Activated CD4-positive, alpha-beta T cell treated with anti-CD3 and anti-CD28 coated beads, Interleukin-2, amount 10 ng/mL, durations not matched to agents 24 days and 14 days (primary cell): ENCODE measurements around the gene CDKL5. TPM values are rescaled to one million over a fixed set of nuclear protein-coding genes. Genes with fewer than 3 reads are reported as not detected.
A peak's percentile ranks its signal among the peaks of the same experiment; 100 is the strongest.

Experiments used
- DNase-seq: peaks from one replicate; pipeline ENCODE4 v3.0.0; 2022
- H3K27ac Mint-ChIP-seq: one replicate; pipeline ENCODE4 v1.8.0; 2022; ENCODE audit warnings: mild to moderate bottlenecking, mixed read lengths
- H3K27me3 Mint-ChIP-seq: one replicate; pipeline ENCODE4 v1.8.0; 2022; ENCODE audit warnings: mixed read lengths
- H3K36me3 Mint-ChIP-seq: one replicate; pipeline ENCODE4 v1.8.0; 2022; ENCODE audit warnings: low read depth, mild to moderate bottlenecking, mixed read lengths
- H3K4me1 Mint-ChIP-seq: one replicate; pipeline ENCODE4 v1.8.0; 2021; ENCODE audit warnings: mixed read lengths
- H3K4me3 Mint-ChIP-seq: one replicate; pipeline ENCODE4 v1.8.0; 2022; ENCODE audit warnings: mild to moderate bottlenecking, moderate library complexity, mixed read lengths
- H3K9me3 Mint-ChIP-seq: one replicate; pipeline ENCODE4 v1.8.0; 2021; ENCODE audit warnings: mixed read lengths
- intact Hi-C: fragments of 100-400 bp; cut with micrococcal nuclease; formaldehyde crosslinking; loops from one replicate; pipeline ENCODE4 v1.15.1; 2023
- total RNA-seq: library from RNA; stranded (reverse); gene quantifications from 2 replicates; pipeline ENCODE4 v1.2.3, GENCODE V29; 2022

CDKL5 gene
- total RNA-seq = 0.23 and 0.43 TPM in 2 replicates

- H3K27me3 Mint-ChIP-seq = peaks cover 21% of the 10 kb centered on the region
- peak; percentile 98 for DNase-seq
- intact Hi-C loops = loop anchor here (1.0 to 2.0 kb wide), 2 partner anchors 249 to 559 kb away; partner anchors contain the start of gene PHKA2
- H3K9me3 Mint-ChIP-seq = no peaks in the 10 kb centered on the region
- H3K4me1 Mint-ChIP-seq = peaks cover 9% of the 10 kb centered on the region
- H3K27ac Mint-ChIP-seq = no peak within 1 kb of the TSS
- H3K4me3 Mint-ChIP-seq = peak within 1 kb of the TSS; percentile 89
- no peaks in the 10 kb centered on the region for H3K36me3 Mint-ChIP-seq
Measured at GRCh38 chrX:18425199-18426003, at the start of gene CDKL5. CDKL5 (plus strand) TSS chrX:18425608; CDS start chrX:18507097, 81,489 bp downstream.

- no peak overlapping the region for H3K27ac Mint-ChIP-seq
- no peaks in the 10 kb centered on the region for H3K4me1 Mint-ChIP-seq
- peaks cover 1% of the 10 kb centered on the region for H3K27me3 Mint-ChIP-seq
- no peaks in the 10 kb centered on the region for H3K9me3 Mint-ChIP-seq
- peak; percentile 70 for DNase-seq
- intact Hi-C loops = loop anchor here (5.0 kb wide), 2 partner anchors 590 to 630 kb away; no protein-coding TSS in a partner anchor
- no peak overlapping the region for H3K4me3 Mint-ChIP-seq
- no peaks in the 10 kb centered on the region for H3K36me3 Mint-ChIP-seq
Measured at GRCh38 chrX:18377796-18378195, 47.6 kb upstream of the CDKL5 start.

GRCh38 chrX:18389966-18390365 is 35.4 kb upstream of the CDKL5 start:
- no peak for DNase-seq
- intact Hi-C loops = loop anchor here (10.0 kb wide), 1 partner anchor 505 kb away; no protein-coding TSS in a partner anchor
- no peaks in the 10 kb centered on the region for H3K27me3 Mint-ChIP-seq
- H3K36me3 Mint-ChIP-seq = no peaks in the 10 kb centered on the region
- H3K4me3 Mint-ChIP-seq = no peak overlapping the region
- H3K27ac Mint-ChIP-seq = no peak overlapping the region
- H3K4me1 Mint-ChIP-seq = peaks cover 4% of the 10 kb centered on the region
- no peaks in the 10 kb centered on the region for H3K9me3 Mint-ChIP-seq

GRCh38 chrX:18390941-18391538 is 34.4 kb upstream of the CDKL5 start:
- H3K9me3 Mint-ChIP-seq = no peaks in the 10 kb centered on the region
- no peak overlapping the region for H3K4me3 Mint-ChIP-seq
- peaks cover 4% of the 10 kb centered on the region for H3K4me1 Mint-ChIP-seq
- intact Hi-C loops = loop anchor here (1.0 to 10.0 kb wide), 2 partner anchors 504 to 943 kb away; no protein-coding TSS in a partner anchor
- DNase-seq = peak; percentile 85
- H3K27ac Mint-ChIP-seq = no peak overlapping the region
- H3K36me3 Mint-ChIP-seq = no peaks in the 10 kb centered on the region
- H3K27me3 Mint-ChIP-seq = no peaks in the 10 kb centered on the region

GRCh38 chrX:18394477-18394876 is 30.9 kb upstream of the CDKL5 start:
- H3K9me3 Mint-ChIP-seq = no peaks in the 10 kb centered on the region
- intact Hi-C loops = loop anchor here (10.0 kb wide), 1 partner anchor 500 kb away; no protein-coding TSS in a partner anchor
- H3K36me3 Mint-ChIP-seq = no peaks in the 10 kb centered on the region
- no peak overlapping the region for H3K27ac Mint-ChIP-seq
- DNase-seq = no peak
- H3K4me1 Mint-ChIP-seq = peaks cover 4% of the 10 kb centered on the region
- H3K27me3 Mint-ChIP-seq = no peaks in the 10 kb centered on the region
- no peak overlapping the region for H3K4me3 Mint-ChIP-seq

GRCh38 chrX:18401848-18402213 is 23.6 kb upstream of the CDKL5 start:
- H3K36me3 Mint-ChIP-seq = no peaks in the 10 kb centered on the region
- no peaks in the 10 kb centered on the region for H3K27me3 Mint-ChIP-seq
- no peak for DNase-seq
- H3K9me3 Mint-ChIP-seq = no peaks in the 10 kb centered on the region
- H3K4me3 Mint-ChIP-seq = no peak overlapping the region
- H3K27ac Mint-ChIP-seq = no peak overlapping the region
- intact Hi-C loops = no loop called here
- H3K4me1 Mint-ChIP-seq = no peaks in the 10 kb centered on the region

GRCh38 chrX:18406531-18407266 is 18.7 kb upstream of the CDKL5 start:
- no peaks in the 10 kb centered on the region for H3K27me3 Mint-ChIP-seq
- intact Hi-C loops = no loop called here
- no peaks in the 10 kb centered on the region for H3K4me1 Mint-ChIP-seq
- H3K9me3 Mint-ChIP-seq = no peaks in the 10 kb centered on the region
- H3K4me3 Mint-ChIP-seq = no peak overlapping the region
- DNase-seq = no peak
- no peak overlapping the region for H3K27ac Mint-ChIP-seq
- no peaks in the 10 kb centered on the region for H3K36me3 Mint-ChIP-seq

GRCh38 chrX:18410038-18410437 is 15.4 kb upstream of the CDKL5 start:
- Mint-ChIP-seq H3K4me3 (no peak overlapping the region), H3K9me3 (no peaks in the 10 kb centered on the region), H3K27me3 (no peaks in the 10 kb centered on the region), H3K27ac (no peak overlapping the region), H3K4me1 (no peaks in the 10 kb centered on the region), H3K36me3 (no peaks in the 10 kb centered on the region)
- intact Hi-C loops = no loop called here
- no peak for DNase-seq

GRCh38 chrX:18415386-18415785 is 10.0 kb upstream of the CDKL5 start:
- H3K9me3 Mint-ChIP-seq = no peaks in the 10 kb centered on the region
- no peak overlapping the region for H3K27ac Mint-ChIP-seq
- H3K27me3 Mint-ChIP-seq = peaks cover 2% of the 10 kb centered on the region
- DNase-seq = no peak
- intact Hi-C loops = no loop called here
- no peak overlapping the region for H3K4me3 Mint-ChIP-seq
- H3K36me3 Mint-ChIP-seq = no peaks in the 10 kb centered on the region
- H3K4me1 Mint-ChIP-seq = no peaks in the 10 kb centered on the region

GRCh38 chrX:18422325-18422724 is 3.1 kb upstream of the CDKL5 start:
- intact Hi-C loops = no loop called here
- Mint-ChIP-seq H3K4me3 (no peak overlapping the region), H3K27ac (no peak overlapping the region), H3K27me3 (peaks cover 16% of the 10 kb centered on the region), H3K4me1 (peaks cover 9% of the 10 kb centered on the region), H3K36me3 (no peaks in the 10 kb centered on the region), H3K9me3 (no peaks in the 10 kb centered on the region)
- no peak for DNase-seq

GRCh38 chrX:18422886-18423285 is 2.5 kb upstream of the CDKL5 start:
- H3K4me3 Mint-ChIP-seq = no peak overlapping the region

GRCh38 chrX:18424482-18425198 is 768 bp upstream of the CDKL5 start:
- Mint-ChIP-seq H3K27me3 (peaks cover 21% of the 10 kb centered on the region), H3K4me3 (peak overlapping the region; percentile 89), H3K27ac (no peak overlapping the region), H3K4me1 (peaks cover 9% of the 10 kb centered on the region), H3K36me3 (no peaks in the 10 kb centered on the region), H3K9me3 (no peaks in the 10 kb centered on the region)
- peak; percentile 63 for DNase-seq
- intact Hi-C loops = loop anchor here (1.0 to 2.0 kb wide), 2 partner anchors 250 to 560 kb away; partner anchors contain the start of gene PHKA2

More at GRCh38 chrX:18422886-18423285, 2.5 kb upstream of the CDKL5 start:
- Mint-ChIP-seq H3K27ac (no peak overlapping the region), H3K36me3 (no peaks in the 10 kb centered on the region), H3K4me1 (peaks cover 9% of the 10 kb centered on the region), H3K27me3 (peaks cover 18% of the 10 kb centered on the region), H3K9me3 (no peaks in the 10 kb centered on the region)
- no peak for DNase-seq
- intact Hi-C loops = no loop called here

GRCh38 chrX:18426004-18426320 is 554 bp downstream of the CDKL5 start:
- H3K27ac Mint-ChIP-seq = no peak overlapping the region
- DNase-seq = no peak
- intact Hi-C loops = no loop called here

More at GRCh38 chrX:18426004-18426320, 554 bp downstream of the CDKL5 start:
- Mint-ChIP-seq H3K4me3 (peak overlapping the region; percentile 72), H3K27me3 (peaks cover 21% of the 10 kb centered on the region), H3K36me3 (no peaks in the 10 kb centered on the region), H3K9me3 (no peaks in the 10 kb centered on the region), H3K4me1 (peaks cover 9% of the 10 kb centered on the region)
